ENCODE results near the gene SPG21. TPM values are rescaled to one million over a fixed set of nuclear protein-coding genes. Genes with fewer than 3 reads are reported as not detected.

The SPG21 gene
- total RNA-seq, 1 experiment from 2014 or later = 66.6 TPM

GRCh38 chr15:64970698-64971097 lies 19.0 kb downstream of the SPG21 start:
- Histone ChIP-seq H3K79me1 (ENCODE audit: insufficient read depth, low read depth, low read length, poor library complexity, severe bottlenecking) (no peaks in the 10 kb centered on the region), H4K91ac (ENCODE audit: insufficient read length, low read depth, low read length) (no peak overlapping the region), H2BK15ac (ENCODE audit: low read depth, low read length) (no peak overlapping the region), H3K23me2 (ENCODE audit: insufficient read length, low read depth, low read length, poor library complexity, severe bottlenecking) (no peaks in the 10 kb centered on the region), H3K14ac (ENCODE audit: insufficient read depth, low read length) (no peak overlapping the region), H3K27me3 (ENCODE audit: insufficient read depth, low read length) (no peaks in the 10 kb centered on the region), H3K23ac (ENCODE audit: insufficient read length, low read depth, low read length) (no peak overlapping the region), H4K5ac (ENCODE audit: insufficient read length, low read depth, low read length) (no peak overlapping the region), H3K9me3 (ENCODE audit: control insufficient read depth, low read depth, low read length) (no peaks in the 10 kb centered on the region), H3T11ph (ENCODE audit: low read length) (no peak overlapping the region), H3K4ac (ENCODE audit: low read depth, low read length) (no peak overlapping the region), H3K56ac (ENCODE audit: insufficient read length, low read depth, low read length) (no peak overlapping the region), H3K9ac (ENCODE audit: extremely low read depth, insufficient read length, low read length) (no peak overlapping the region), H3K18ac (ENCODE audit: insufficient read length, low read depth, low read length) (no peak overlapping the region), H2BK120ac (ENCODE audit: low read depth, low read length, poor library complexity, severe bottlenecking) (no peak overlapping the region), H4K20me1 (ENCODE audit: control insufficient read depth, insufficient read depth, insufficient read length) (no peaks in the 10 kb centered on the region), H2AK5ac (ENCODE audit: insufficient read length, low read length) (no peak overlapping the region), H2BK12ac (ENCODE audit: insufficient read length, low read depth, low read length) (no peak overlapping the region), H2BK5ac (ENCODE audit: insufficient read length, low read length) (no peak overlapping the region), H3K4me2 (ENCODE audit: insufficient read depth, insufficient read length, low read length) (no peak overlapping the region), H3K79me2 (ENCODE audit: insufficient read depth, low read length) (no peaks in the 10 kb centered on the region), H2AFZ (ENCODE audit: low read length) (no peak overlapping the region), H3K27ac (ENCODE audit: insufficient read length, low read depth, low read length) (no peak overlapping the region), H2BK20ac (ENCODE audit: low read depth, low read length, poor library complexity, severe bottlenecking) (no peak overlapping the region), H3K4me1 (ENCODE audit: insufficient read depth, low read length) (no peaks in the 10 kb centered on the region), H4K8ac (replicated peaks; ENCODE audit: insufficient read length, low read depth, low read length) (no peak overlapping the region)
- no peak for DNase-seq
- H3K4me3 Mint-ChIP-seq = no peak overlapping the region
- no peak for TF ChIP-seq CTCF (conservative IDR thresholded peaks at IDR 0.05)
- no peaks in the 10 kb centered on the region for H3K27me3 Mint-ChIP-seq (ENCODE audit: low read depth)
- H3K4me1 Mint-ChIP-seq = no peaks in the 10 kb centered on the region
- no peak overlapping the region for H3K27ac Mint-ChIP-seq
- no peaks in the 10 kb centered on the region for H3K9me3 Mint-ChIP-seq
- peaks cover 20 to 68% (median 42%) of the 10 kb centered on the region in 3 experiments for H3K36me3 Mint-ChIP-seq (ENCODE audit: insufficient read depth in 1 of 3, low read depth in 3 of 3)
- WGBS (ENCODE audit: extremely low coverage, insufficient read length, low lambda C conversion rate) = no CpG with 5 or more reads among the region's 7 CpGs
